GM18508 (cell line): Measurements from ENCODE around the gene CABLES2.

Source experiments
- ATAC-seq: cut with Tn5 transposase; IDR thresholded peaks from one replicate; pipeline ENCODE4 v1.9.1; 2021; ENCODE audit warnings: moderate number of reproducible peaks; ENCODE audit not compliant: insufficient read depth, unreplicated experiment

Gene CABLES2

DNA sequence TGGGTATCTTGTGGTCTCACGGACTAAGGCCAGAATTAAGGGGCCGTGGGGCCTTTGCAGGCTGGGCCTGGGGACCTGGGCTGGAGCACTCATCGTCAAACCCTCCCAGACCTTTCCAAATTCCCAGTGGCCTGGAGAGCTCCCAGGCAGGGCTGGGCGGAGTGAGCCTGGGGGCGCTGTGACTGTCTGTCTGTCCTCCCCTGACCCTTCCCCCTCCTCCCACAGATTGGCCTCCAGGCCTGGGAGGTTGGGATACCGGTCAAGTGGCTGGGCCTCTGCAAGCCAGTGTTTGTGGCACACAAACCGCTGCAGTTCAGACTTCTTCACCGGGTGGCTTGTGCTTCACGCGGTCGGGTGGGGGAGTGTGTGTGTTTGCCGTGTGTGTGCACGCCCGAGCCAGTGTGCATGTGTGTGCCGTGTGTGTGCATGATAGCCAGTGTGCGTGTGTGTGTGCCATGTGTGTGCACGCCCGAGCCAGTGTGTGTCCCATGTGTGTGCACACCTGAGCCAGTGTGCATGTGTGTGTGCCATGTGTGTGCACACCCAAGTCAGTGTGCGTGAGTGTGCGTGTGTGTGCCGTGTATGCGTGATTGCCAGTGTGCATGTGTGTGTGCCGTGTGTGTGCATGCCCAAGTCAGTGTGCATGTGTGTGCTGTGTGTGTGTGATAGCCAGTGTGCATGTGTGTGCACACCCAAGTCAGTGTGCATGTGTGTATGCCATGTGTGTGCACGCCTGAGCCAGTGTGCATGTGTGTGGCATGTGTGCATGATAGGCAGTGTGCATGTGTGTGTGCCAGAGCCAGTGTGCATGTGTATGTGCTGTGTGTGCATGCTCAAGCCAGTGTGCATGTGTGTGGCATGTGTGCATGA, 14.0 kb upstream of the CABLES2 start:
- ATAC-seq = no peak

DNA sequence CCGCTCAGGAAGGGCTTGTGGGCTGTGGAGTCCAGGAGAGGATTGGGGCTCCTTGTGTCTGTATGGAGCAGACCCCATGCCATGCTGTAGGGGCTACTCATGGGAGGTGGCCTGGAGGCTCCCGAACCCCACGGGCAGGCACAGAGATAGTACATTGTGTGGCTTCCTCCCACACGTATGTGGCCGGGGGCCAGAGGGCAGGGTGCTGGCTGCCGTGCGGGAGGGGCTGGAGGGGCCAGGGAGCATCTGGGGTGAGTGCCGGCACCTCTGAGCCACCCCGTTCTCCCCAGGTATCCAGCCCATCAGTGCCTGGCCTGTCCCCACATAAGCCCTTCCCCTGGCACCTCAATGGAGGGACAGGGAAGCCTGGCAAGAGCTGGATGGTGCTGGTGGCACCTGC, 12.7 kb upstream of the CABLES2 start:
- ATAC-seq = no peak

GRCh38 chr20:62418709-62419487, 11.8 kb upstream of the CABLES2 start:
- ATAC-seq = no peak

DNA sequence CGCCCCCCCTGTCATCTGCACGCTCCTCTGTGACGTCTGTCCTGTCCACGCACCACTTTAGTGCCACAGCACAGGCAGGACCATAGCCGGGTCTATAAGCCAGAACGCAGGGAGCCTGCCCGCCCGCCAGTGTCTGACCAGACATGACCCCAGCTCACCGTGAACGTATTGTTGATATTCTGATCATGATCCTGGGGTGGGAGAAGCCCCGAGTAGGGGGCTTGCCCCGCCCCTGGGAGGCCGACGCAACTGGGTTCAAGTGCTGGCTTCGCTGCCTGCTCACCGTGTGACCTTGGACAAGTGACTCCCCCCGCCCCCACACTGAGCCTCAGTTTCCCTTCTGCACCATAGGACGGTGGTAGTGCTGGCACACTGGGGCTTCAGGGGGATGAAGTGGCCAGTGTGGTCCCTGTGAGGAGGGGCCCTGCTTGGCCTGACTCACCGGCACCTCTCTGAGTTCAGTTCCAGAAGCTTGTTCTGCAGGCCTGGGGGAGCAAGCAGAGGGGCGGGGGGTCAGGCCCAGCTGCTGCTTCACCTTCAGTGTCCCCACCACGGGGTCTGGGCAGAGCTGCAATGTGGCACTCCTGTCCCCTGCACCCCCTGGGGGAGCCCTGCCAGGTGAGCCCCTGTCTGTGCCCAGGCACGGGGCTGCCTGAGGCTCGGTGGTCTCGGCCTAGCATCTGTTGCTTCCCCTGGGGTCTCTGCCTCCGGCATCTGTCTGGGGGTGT, 11.1 kb upstream of the CABLES2 start:
- no peak for ATAC-seq

- ATAC-seq = no peak
Measured at GRCh38 chr20:62416651-62417637, 9.9 kb upstream of the CABLES2 start.

DNA sequence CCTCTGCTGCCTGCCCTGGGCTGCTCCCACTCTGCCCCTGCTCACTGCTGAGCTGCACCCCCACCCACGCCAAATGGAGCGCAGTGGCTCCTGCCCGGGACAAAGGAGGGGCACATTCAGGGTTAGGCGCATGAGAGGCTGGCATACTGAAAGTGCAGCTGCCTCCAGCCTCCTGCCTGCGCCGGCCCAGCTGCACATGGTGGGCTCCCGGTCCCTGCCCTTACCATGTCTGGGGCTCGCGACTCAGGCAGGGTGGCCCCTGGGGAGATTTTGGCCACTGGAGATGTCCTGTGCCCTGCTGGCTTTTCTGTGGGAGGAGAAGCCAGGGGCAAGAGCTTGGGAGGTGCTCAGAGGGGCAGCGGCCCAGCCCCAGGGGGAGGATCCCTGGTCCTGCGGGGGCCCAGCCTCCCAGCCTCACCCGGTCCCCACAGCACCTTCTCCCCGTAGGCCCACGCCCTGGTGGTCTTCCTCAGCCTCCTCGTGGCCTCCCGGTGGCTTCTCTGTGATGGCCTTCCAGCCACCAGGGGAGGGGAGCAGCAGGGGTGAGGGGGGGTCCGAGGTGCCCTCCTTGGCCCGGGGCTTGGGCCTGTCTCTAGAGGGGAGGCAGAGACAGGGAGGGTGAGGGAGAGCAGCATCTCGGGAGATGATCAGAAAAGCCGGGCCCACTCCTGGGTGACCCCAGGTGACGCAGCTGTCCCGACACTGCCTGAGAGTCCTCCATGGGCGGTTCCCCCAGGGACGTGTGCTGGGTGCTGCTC, 8.4 kb upstream of the CABLES2 start:
- ATAC-seq = no peak

- ATAC-seq = no peak
Measured at GRCh38 chr20:62413896-62414481, 6.9 kb upstream of the CABLES2 start.

- no peak for ATAC-seq
Measured at GRCh38 chr20:62413025-62413570, 6.0 kb upstream of the CABLES2 start.

GRCh38 chr20:62412194-62413024, 5.3 kb upstream of the CABLES2 start:
- ATAC-seq = no peak

- ATAC-seq = no peak
Measured at GRCh38 chr20:62411479-62412193, 4.6 kb upstream of the CABLES2 start.

DNA sequence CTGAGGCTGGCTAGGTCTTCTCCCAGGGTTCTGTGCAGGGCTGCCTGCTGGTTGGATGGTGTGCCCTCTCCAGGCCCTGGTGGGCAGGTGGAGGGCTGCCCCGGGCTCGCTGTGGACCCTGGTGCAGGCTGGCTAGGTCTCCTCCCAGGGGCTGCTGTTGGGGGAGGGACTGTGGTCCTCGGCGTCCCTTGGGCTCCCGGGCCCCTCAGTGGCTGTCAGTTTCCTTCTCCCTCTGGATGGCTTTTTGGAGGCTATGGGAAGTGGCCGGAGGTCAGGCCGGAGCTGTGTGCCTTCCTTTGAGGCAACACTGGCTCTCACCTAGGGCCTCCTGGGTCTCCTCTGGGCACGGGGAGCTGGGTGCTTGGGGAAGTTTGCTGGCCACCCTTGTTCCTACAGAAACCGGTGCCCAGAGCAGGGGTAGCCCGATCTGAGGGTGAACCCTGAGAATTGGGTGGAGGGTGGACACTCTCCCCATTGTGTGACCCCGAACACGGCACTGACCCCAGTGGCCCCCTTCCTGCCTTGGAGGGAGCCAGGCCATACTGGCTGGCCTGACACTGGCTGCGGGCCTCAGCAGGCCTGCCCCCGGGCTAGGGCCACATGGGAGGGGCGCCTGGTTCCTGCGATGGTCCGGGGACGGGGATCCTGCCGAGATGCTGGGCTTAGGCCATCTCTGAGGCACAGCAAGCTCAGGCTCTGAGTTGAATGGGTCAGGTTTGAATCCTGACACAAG, 3.8 kb upstream of the CABLES2 start:
- no peak for ATAC-seq

DNA sequence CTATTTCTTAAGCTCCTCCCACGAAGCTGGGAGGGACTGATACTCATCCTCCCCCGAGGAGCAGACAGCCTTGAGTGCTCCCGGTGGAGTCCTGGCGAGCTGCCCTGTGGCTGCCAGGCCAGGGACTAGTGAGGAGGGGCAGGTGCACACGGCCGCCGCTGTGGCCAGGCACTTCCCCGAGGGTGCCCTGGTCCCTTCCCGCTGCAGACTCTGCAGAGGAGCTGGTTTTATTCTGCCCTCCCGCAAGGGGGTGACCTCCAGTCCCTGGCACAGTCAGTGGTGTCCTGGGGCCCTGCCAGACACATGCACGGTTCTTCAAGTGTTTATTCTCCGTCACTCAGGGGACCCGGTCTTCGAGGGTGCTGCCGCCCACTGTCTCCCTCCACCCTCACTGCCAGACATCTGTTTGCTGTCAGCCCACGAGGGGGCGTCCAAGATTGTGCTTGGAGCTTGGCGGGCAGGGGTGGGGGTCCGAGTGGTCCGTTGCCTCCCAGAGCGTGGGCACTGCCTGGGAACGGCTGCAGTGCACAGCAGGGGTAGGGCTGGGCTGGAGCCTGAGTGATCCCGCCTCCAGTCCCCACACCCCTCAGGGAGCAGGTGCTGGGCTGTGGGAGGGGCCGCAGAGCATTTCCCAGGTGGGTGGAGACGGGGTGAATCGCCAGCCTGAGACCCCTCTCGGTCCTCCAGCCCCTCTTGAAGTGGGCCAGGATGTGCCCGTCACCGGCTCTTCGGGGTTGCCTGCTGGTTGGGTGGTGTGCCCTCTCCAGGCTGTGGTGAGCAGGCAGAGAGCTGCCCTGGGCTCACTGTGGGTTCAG, 3.1 kb upstream of the CABLES2 start:
- ATAC-seq = no peak

GRCh38 chr20:62409086-62409853, 2.2 kb upstream of the CABLES2 start:
- no peak for ATAC-seq

- ATAC-seq = no peak
Measured at GRCh38 chr20:62408640-62409039, 1.6 kb upstream of the CABLES2 start.

DNA sequence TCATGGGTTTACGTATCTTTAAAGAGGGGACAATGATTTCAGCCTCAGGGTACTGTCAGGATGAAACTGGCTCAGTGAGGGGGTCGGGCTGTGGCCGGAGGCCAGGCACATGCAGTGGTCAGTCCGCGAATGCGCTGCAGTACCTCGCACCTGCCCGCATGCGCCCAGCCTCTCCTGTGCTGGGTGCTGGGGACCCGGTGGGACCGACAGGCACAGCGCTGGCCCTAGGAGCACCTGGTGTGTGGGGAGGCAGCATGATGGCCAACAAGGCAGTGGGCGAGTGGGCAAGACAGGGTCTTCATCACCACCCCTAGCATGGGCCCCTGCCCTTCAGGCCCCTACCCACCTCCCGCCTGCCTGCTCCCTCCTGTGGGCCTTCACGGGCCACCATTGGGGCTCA, 970 bp upstream of the CABLES2 start:
- no peak for ATAC-seq
